SK-N-SH (cell line): ENCODE data around the gene REG3G. TPM values are rescaled to one million over a fixed set of nuclear protein-coding genes. Genes with fewer than 3 reads are reported as not detected.

Experiments
- CTCF ChIA-PET: fragments of 300-600, 350-600 bp; formaldehyde crosslinking; extraction: SDS; loops from one replicate; lab custom pipeline; 2021; lab: Yijun Ruan, JAX
- POLR2A ChIA-PET: fragments of 350-600 bp; sonication (Branson Sonifier 250); formaldehyde crosslinking; extraction: SDS; loops from one replicate; lab custom pipeline; 2020; ENCODE audit warnings: antibody characterized with exemption, inconsistent platforms; lab: Yijun Ruan, JAX
- DNase-seq: peaks from one replicate; pipeline ENCODE4 v3.0.0; 2012
- H2AFZ ChIP-seq: fragments of 200-600 bp; sonication (generic); 2 replicates; pipeline ENCODE4 v1.8.1; 2016; ENCODE audit warnings: antibody characterized with exemption, mild to moderate bottlenecking, low read depth
- H3F3A ChIP-seq: fragments of 200-600 bp; sonication (generic); replicated peaks from 2 replicates; pipeline ENCODE3; 2016; ENCODE audit warnings: antibody characterized with exemption, mild to moderate bottlenecking; ENCODE audit not compliant: insufficient read depth
- H3K27ac ChIP-seq, 2 experiments: fragments of 200-500 bp in 1 of 2; fragments of 200-600 bp in 1 of 2; sonication (Bioruptor generic) in 1 of 2; sonication (generic), shearing (Covaris generic) in 1 of 2; 2 replicates each; pipeline versions ENCODE4 v1.5.1 to v1.6.1; 2014 to 2016; ENCODE audit warnings: low read depth in 2 of 2, inconsistent platforms in 1 of 2, low read length in 1 of 2, mild to moderate bottlenecking in 1 of 2, mixed read lengths in 1 of 2
- H3K27me3 ChIP-seq: fragments of 200-600 bp; sonication (generic), shearing (Covaris generic); 2 replicates; pipeline ENCODE4 v1.6.1; 2016; ENCODE audit warnings: mixed run types; ENCODE audit not compliant: insufficient read depth
- H3K36me3 ChIP-seq, 2 experiments: fragments of 200-500 bp in 1 of 2; fragments of 200-600 bp in 1 of 2; sonication (Bioruptor generic) in 1 of 2; sonication (generic) in 1 of 2; replicated peaks in 1 of 2; 2 replicates each; pipeline versions ENCODE3 to v1.5.1; 2014 to 2016; ENCODE audit warnings: low read length in 1 of 2, mild to moderate bottlenecking in 1 of 2; ENCODE audit not compliant: insufficient read depth in 2 of 2, control insufficient read depth in 1 of 2
- H3K4me1 ChIP-seq, 2 experiments: fragments of 200-500 bp in 1 of 2; fragments of 200-600 bp in 1 of 2; sonication (Bioruptor generic) in 1 of 2; sonication (generic), shearing (Covaris generic) in 1 of 2; 2 replicates each; pipeline versions ENCODE4 v1.5.1 to v1.6.1; 2014 to 2016; ENCODE audit warnings: low read depth in 1 of 2, low read length in 1 of 2, mixed run types in 1 of 2; ENCODE audit not compliant: insufficient read depth in 2 of 2, control insufficient read depth in 1 of 2
- H3K4me2 ChIP-seq: fragments of 200-600 bp; sonication (generic), shearing (Covaris generic); 2 replicates; pipeline ENCODE4 v1.6.1; 2017; ENCODE audit warnings: mixed run types
- H3K4me3 ChIP-seq, 2 experiments: fragments of 200-500 bp in 1 of 2; fragments of 200-600 bp in 1 of 2; sonication (Bioruptor generic) in 1 of 2; sonication (generic), shearing (Covaris generic) in 1 of 2; 2 replicates each; pipeline versions ENCODE4 v1.5.1 to v1.8.1; 2014 to 2016; ENCODE audit warnings: low read depth in 2 of 2, inconsistent platforms in 1 of 2, low read length in 1 of 2, mild to moderate bottlenecking in 1 of 2, mixed read lengths in 1 of 2, moderate library complexity in 1 of 2
- H3K79me2 ChIP-seq: fragments of 200-600 bp; sonication (generic); 2 replicates; pipeline ENCODE4 v1.8.1; 2017; ENCODE audit warnings: mild to moderate bottlenecking; ENCODE audit not compliant: insufficient read depth
- H3K9ac ChIP-seq: fragments of 200-600 bp; sonication (generic); 2 replicates; pipeline ENCODE4 v1.6.1; 2017; ENCODE audit warnings: mixed run types
- H3K9me2 ChIP-seq: fragments of 200-600 bp; sonication (generic); 2 replicates; pipeline ENCODE4 v1.6.1; 2017; ENCODE audit warnings: mixed run types
- H3K9me3 ChIP-seq: fragments of 200-600 bp; sonication (generic); 2 replicates; pipeline ENCODE4 v1.6.1; 2017; ENCODE audit warnings: mixed run types, mild to moderate bottlenecking, moderate library complexity
- H4K20me1 ChIP-seq: fragments of 200-600 bp; sonication (generic); 2 replicates; pipeline ENCODE4 v1.6.1; 2017; ENCODE audit warnings: mild to moderate bottlenecking, mixed run types; ENCODE audit not compliant: insufficient read depth
- CHD2 ChIP-seq: fragments of 150-350 bp; IDR thresholded peaks from 2 replicates; pipeline ENCODE4 v1.6.1; 2018; ENCODE audit warnings: low read length; ENCODE audit not compliant: partially characterized antibody
- ELF1 ChIP-seq: IDR thresholded peaks from 2 replicates; pipeline ENCODE4 v1.4.0; 2012
- EP300 ChIP-seq, 2 experiments: IDR thresholded peaks; 2 replicates each; pipeline versions ENCODE4 v1.4.0 to v1.6.1; 2012; ENCODE audit warnings: borderline replicate concordance in 1 of 2, low read depth in 1 of 2, low read length in 1 of 2
- EZH2phosphoT487 ChIP-seq: fragments of 200-600 bp; sonication (generic); IDR thresholded peaks from 2 replicates; pipeline ENCODE4 v1.6.1; 2017; ENCODE audit warnings: low read depth, mixed run types, mild to moderate bottlenecking, antibody characterized with exemption, moderate library complexity, borderline replicate concordance
- FOSL2 ChIP-seq: IDR thresholded peaks from 2 replicates; pipeline ENCODE4 v1.4.0; 2012; ENCODE audit warnings: low read depth, mild to moderate bottlenecking, moderate library complexity, borderline replicate concordance
- FOXM1 ChIP-seq: IDR thresholded peaks from 2 replicates; pipeline ENCODE4 v1.4.0; 2012; ENCODE audit warnings: low read depth, mild to moderate bottlenecking
- GABPA ChIP-seq: IDR thresholded peaks from 2 replicates; pipeline ENCODE4 v1.4.0; 2012; ENCODE audit warnings: low read depth, mild to moderate bottlenecking
- GATA2 ChIP-seq: sonication (generic); formaldehyde crosslinking; IDR thresholded peaks from 2 replicates; pipeline ENCODE4 v1.5.0; 2020; ENCODE audit warnings: mild to moderate bottlenecking, missing genetic modification reagents
- JUND ChIP-seq: IDR thresholded peaks from 2 replicates; pipeline ENCODE4 v1.4.0; 2012
- MEF2A ChIP-seq: IDR thresholded peaks from 2 replicates; pipeline ENCODE4 v1.4.0; 2012; ENCODE audit warnings: low read depth, borderline replicate concordance
- NFIC ChIP-seq: IDR thresholded peaks from 2 replicates; pipeline ENCODE4 v1.4.0; 2012; ENCODE audit warnings: borderline replicate concordance
- NRF1 ChIP-seq: IDR thresholded peaks from 2 replicates; pipeline ENCODE4 v1.6.1; 2012; ENCODE audit warnings: low read depth, mild to moderate bottlenecking, low read length
- PBX3 ChIP-seq: IDR thresholded peaks from 2 replicates; pipeline ENCODE4; 2012
- REST ChIP-seq: IDR thresholded peaks from 2 replicates; pipeline ENCODE4 v1.6.1; 2012; ENCODE audit warnings: mild to moderate bottlenecking, low read depth, low read length, moderate library complexity
- RFX5 ChIP-seq: IDR thresholded peaks from 2 replicates; pipeline ENCODE4 v1.6.1; 2012; ENCODE audit warnings: mild to moderate bottlenecking, improper control_type of control experiment, low read length
- RXRA ChIP-seq: IDR thresholded peaks from 2 replicates; pipeline ENCODE4 v1.4.0; 2012; ENCODE audit warnings: low read depth, mild to moderate bottlenecking, borderline replicate concordance
- SMC3 ChIP-seq: IDR thresholded peaks from 2 replicates; pipeline ENCODE4 v1.6.1; 2012; ENCODE audit warnings: low read depth, low read length, improper control_type of control experiment
- USF1 ChIP-seq: IDR thresholded peaks from 2 replicates; pipeline ENCODE4 v1.4.0; 2012; ENCODE audit warnings: low read depth, borderline replicate concordance
- YY1 ChIP-seq: IDR thresholded peaks from 2 replicates; pipeline ENCODE4 v1.4.0; 2012; ENCODE audit warnings: low read depth, mild to moderate bottlenecking
- WGBS: methylation state at CpG from one replicate; pipeline ENCODE4 v1.1.6; 2017; ENCODE audit warnings: low lambda C conversion rate; 5-methylcytosine and 5-hydroxymethylcytosine counted together
- polyA plus RNA-seq, 3 experiments: library from polyadenylated mRNA; depleted of rRNA; stranded (reverse); fragments of >200 nt; gene quantifications; 2 replicates each; pipeline ENCODE4 v1.2.3, GENCODE V29; 2012
- TF ChIP-seq, protein P1 (sequence below): IDR thresholded peaks from 2 replicates; pipeline ENCODE4 v1.4.0; 2012; ENCODE audit warnings: low read depth

Gene REG3G
- polyA plus RNA-seq, 1 of the 3 experiments (the other 2 are of a cell fraction): not detected

DNA sequence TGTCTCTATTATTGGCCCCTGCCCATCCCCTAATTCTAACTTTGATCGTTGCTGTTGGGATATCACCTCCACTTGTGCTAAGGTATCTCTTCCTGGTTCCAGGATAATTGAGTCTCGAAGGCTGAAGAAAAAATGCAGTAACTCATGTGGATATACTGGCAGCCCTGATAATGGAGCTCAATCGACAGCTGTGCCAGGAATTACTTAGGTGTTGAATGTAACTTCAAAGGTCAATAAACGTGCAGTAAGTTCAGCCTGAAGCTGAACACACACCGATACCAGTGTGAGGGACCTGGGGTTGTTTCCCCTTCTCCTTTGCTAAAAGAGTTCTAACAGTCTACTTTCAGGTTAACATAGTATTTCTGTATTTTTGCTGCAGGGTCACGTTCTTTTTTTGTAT lies 11.9 kb upstream of the REG3G start:
- H3K9me3 ChIP-seq: no peaks in the 10 kb centered on the region
- H3F3A ChIP-seq: no peaks in the 10 kb centered on the region
- H3K36me3 ChIP-seq: no peaks in the 10 kb centered on the region
- H4K20me1 ChIP-seq: no peaks in the 10 kb centered on the region
- H3K4me1 ChIP-seq: no peaks in the 10 kb centered on the region
- ChIA-PET POLR2A (no interaction called here), CTCF (no interaction called here)
- no peaks in the 10 kb centered on the region for H3K27me3 ChIP-seq
- no peak overlapping the region for H2AFZ ChIP-seq
- no peak for TF ChIP-seq FOSL2
- no peak for TF ChIP-seq ELF1
- TF ChIP-seq, protein P1, sequence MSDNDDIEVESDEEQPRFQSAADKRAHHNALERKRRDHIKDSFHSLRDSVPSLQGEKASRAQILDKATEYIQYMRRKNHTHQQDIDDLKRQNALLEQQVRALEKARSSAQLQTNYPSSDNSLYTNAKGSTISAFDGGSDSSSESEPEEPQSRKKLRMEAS: no peak
- no peak for TF ChIP-seq FOXM1
- TF ChIP-seq CHD2: no peak
- TF ChIP-seq GATA2: no peak
- no peak for TF ChIP-seq RXRA
- TF ChIP-seq NFIC: no peak
- TF ChIP-seq GABPA: no peak
- no peak for TF ChIP-seq YY1
- no peak overlapping the region for H3K4me3 ChIP-seq
- WGBS: 13% methylated on average over 6 of the region's 6 CpGs
- DNase-seq: no peak
- H3K27ac ChIP-seq: no peak overlapping the region
- no peak overlapping the region for H3K9ac ChIP-seq
- H3K4me2 ChIP-seq: no peak overlapping the region
- no peaks in the 10 kb centered on the region for H3K9me2 ChIP-seq
- H3K79me2 ChIP-seq: no peaks in the 10 kb centered on the region

DNA sequence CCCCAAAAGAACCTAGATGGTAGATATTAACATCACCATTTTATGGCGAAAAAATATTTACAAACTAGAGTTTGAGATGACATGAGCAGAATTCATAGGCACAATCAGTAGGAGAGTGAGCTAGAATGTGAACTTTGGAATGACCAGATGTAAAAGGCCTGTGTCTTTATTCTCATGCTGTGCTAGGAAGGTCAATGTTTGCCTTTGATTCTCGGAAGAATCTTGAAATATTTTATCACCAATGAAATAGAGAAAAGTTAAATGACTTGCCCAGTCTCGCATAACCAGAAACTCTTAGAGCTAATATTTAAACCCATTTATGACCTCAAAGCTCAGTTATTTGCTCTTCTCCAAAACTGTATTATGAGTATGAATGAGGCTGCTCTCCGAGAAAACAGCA lies 9.2 kb upstream of the REG3G start:
- Histone ChIP-seq H3K9me3 (no peaks in the 10 kb centered on the region), H3K4me3 (no peak overlapping the region), H3K27ac (no peak overlapping the region), H4K20me1 (no peaks in the 10 kb centered on the region), H3K27me3 (no peaks in the 10 kb centered on the region), H3F3A (no peaks in the 10 kb centered on the region), H3K79me2 (no peaks in the 10 kb centered on the region), H3K36me3 (no peaks in the 10 kb centered on the region), H2AFZ (no peak overlapping the region), H3K9ac (no peak overlapping the region), H3K9me2 (no peaks in the 10 kb centered on the region), H3K4me2 (no peak overlapping the region), H3K4me1 (no peaks in the 10 kb centered on the region)
- DNase-seq: no peak
- TF ChIP-seq GABPA (no peak), SMC3 (no peak), RFX5 (no peak), GATA2 (no peak)
- CTCF ChIA-PET: interaction anchor here (0.9 to 1.9 kb wide), 5 partner anchors 12 to 25 kb away, joined by 3 to 6 read pairs (median 3); no protein-coding TSS in a partner anchor
- WGBS: 26% methylated on average over 4 of the region's 4 CpGs
- POLR2A ChIA-PET: no interaction called here

DNA sequence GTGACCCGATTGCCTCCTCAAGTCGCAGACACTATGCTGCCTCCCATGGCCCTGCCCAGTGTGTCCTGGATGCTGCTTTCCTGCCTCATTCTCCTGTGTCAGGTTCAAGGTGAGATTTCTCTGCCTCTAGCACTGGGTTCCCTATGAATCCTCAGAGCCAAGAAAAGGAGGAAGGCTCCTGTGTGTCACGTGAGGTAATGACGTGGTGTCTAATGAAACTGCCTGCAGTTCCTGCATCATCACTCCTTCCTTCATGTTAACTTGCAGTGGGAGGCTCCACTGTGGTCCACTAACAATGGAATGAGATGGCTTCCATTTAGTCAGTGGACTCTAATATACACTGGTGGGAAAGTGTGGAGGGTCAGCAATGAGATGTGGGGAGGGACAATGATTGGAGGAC lies 559 bp downstream of the REG3G start:
- H3K27me3 ChIP-seq: no peaks in the 10 kb centered on the region
- H3K4me1 ChIP-seq: peaks cover 0 to 4% of the 10 kb centered on the region in 2 experiments; a peak in 1 of 4 replicates
- no peaks in the 10 kb centered on the region for H3F3A ChIP-seq
- 40% methylated on average over 4 of the region's 4 CpGs for WGBS
- CTCF ChIA-PET: interaction anchor here (3.9 kb wide), 1 partner anchor 15 kb away, joined by 17 read pairs; no protein-coding TSS in a partner anchor
- POLR2A ChIA-PET: no interaction called here
- H3K9me2 ChIP-seq: no peaks in the 10 kb centered on the region
- no peak overlapping the region for H3K9ac ChIP-seq
- no peak overlapping the region for H3K27ac ChIP-seq
- no peak overlapping the region for H2AFZ ChIP-seq
- H3K79me2 ChIP-seq: no peaks in the 10 kb centered on the region
- no peak overlapping the region for H3K4me2 ChIP-seq
- no peaks in the 10 kb centered on the region for H3K36me3 ChIP-seq
- no peak overlapping the region for H3K4me3 ChIP-seq
- no peaks in the 10 kb centered on the region for H3K9me3 ChIP-seq
- DNase-seq: no peak
- H4K20me1 ChIP-seq: no peaks in the 10 kb centered on the region
- TF ChIP-seq EP300 (IDR thresholded peaks at IDR 0.05; ENCODE audit: borderline replicate concordance in 1 of 2, low read depth in 1 of 2, low read length in 1 of 2): no peak
- no peak for TF ChIP-seq SMC3
- no peak for TF ChIP-seq USF1
- TF ChIP-seq YY1: no peak
- TF ChIP-seq REST: no peak
- TF ChIP-seq JUND: no peak
- TF ChIP-seq EZH2phosphoT487: no peak
- TF ChIP-seq PBX3: no peak
- no peak for TF ChIP-seq FOXM1
- no peak for TF ChIP-seq NRF1
- no peak for TF ChIP-seq MEF2A
